HEK293 (cell line): Measurements from ENCODE around the gene ANKRD16.

Experiments
- BCL6B ChIP-seq: fragments of 450-650 bp; formaldehyde crosslinking; IDR thresholded peaks from 2 replicates; pipeline ENCODE4 v1.5.1; 2017; ENCODE audit warnings: missing biosample characterization, missing genetic modification characterization
- GLIS2 ChIP-seq: fragments of 450-650 bp; formaldehyde crosslinking; IDR thresholded peaks from 2 replicates; pipeline ENCODE4 v1.5.1; 2016; ENCODE audit warnings: missing biosample characterization, missing genetic modification characterization
- KLF17 ChIP-seq: fragments of 450-650 bp; formaldehyde crosslinking; IDR thresholded peaks from 2 replicates; pipeline ENCODE4 v1.5.1; 2016; ENCODE audit warnings: missing biosample characterization, missing genetic modification characterization
- PATZ1 ChIP-seq: fragments of 450-650 bp; formaldehyde crosslinking; IDR thresholded peaks from 2 replicates; pipeline ENCODE4 v1.5.1; 2016; ENCODE audit warnings: missing biosample characterization, missing genetic modification characterization
- RBAK ChIP-seq: fragments of 450-650 bp; formaldehyde crosslinking; IDR thresholded peaks from 2 replicates; pipeline ENCODE4 v1.5.1; 2016; ENCODE audit warnings: missing biosample characterization, missing genetic modification characterization
- REPIN1 ChIP-seq: fragments of 450-650 bp; formaldehyde crosslinking; IDR thresholded peaks from 2 replicates; pipeline ENCODE4 v1.5.1; 2017; ENCODE audit warnings: missing biosample characterization, missing genetic modification characterization, low read depth
- SP2 ChIP-seq: fragments of 450-650 bp; formaldehyde crosslinking; IDR thresholded peaks from 2 replicates; pipeline ENCODE4 v1.5.1; 2016; ENCODE audit warnings: missing biosample characterization, missing genetic modification characterization
- TRIM28 ChIP-seq: IDR thresholded peaks from 2 replicates; pipeline ENCODE4 v1.6.1; 2011; ENCODE audit warnings: low read length, control low read depth, borderline replicate concordance
- ZBTB11 ChIP-seq: fragments of 450-650 bp; formaldehyde crosslinking; conservative IDR thresholded peaks from 2 replicates; pipeline ENCODE4 v1.5.1; 2016; ENCODE audit warnings: low read depth, missing biosample characterization, missing genetic modification characterization
- ZBTB48 ChIP-seq: fragments of 450-650 bp; formaldehyde crosslinking; IDR thresholded peaks from 2 replicates; pipeline ENCODE4 v1.5.1; 2016; ENCODE audit warnings: missing biosample characterization, missing genetic modification characterization
- ZBTB8A ChIP-seq: fragments of 450-650 bp; formaldehyde crosslinking; IDR thresholded peaks from 2 replicates; pipeline ENCODE4 v1.5.1; 2016; ENCODE audit warnings: missing biosample characterization, missing genetic modification characterization
- ZIC2 ChIP-seq: fragments of 450-650 bp; formaldehyde crosslinking; IDR thresholded peaks from 2 replicates; pipeline ENCODE4 v1.5.1; 2016; ENCODE audit warnings: missing biosample characterization, missing genetic modification characterization
- ZNF121 ChIP-seq: fragments of 450-650 bp; formaldehyde crosslinking; IDR thresholded peaks from 2 replicates; pipeline ENCODE4 v1.5.1; 2016; ENCODE audit warnings: missing biosample characterization, missing genetic modification characterization
- ZNF174 ChIP-seq: fragments of 450-650 bp; formaldehyde crosslinking; IDR thresholded peaks from 2 replicates; pipeline ENCODE4 v1.5.0; 2017; ENCODE audit warnings: missing biosample characterization, mild to moderate bottlenecking, missing genetic modification characterization
- ZNF23 ChIP-seq: fragments of 450-650 bp; formaldehyde crosslinking; IDR thresholded peaks from 2 replicates; pipeline ENCODE4 v1.5.1; 2016; ENCODE audit warnings: missing biosample characterization, missing genetic modification characterization, borderline replicate concordance
- ZNF341 ChIP-seq: fragments of 450-650 bp; formaldehyde crosslinking; IDR thresholded peaks from 2 replicates; pipeline ENCODE4; 2016; ENCODE audit warnings: low read depth, missing biosample characterization, missing genetic modification characterization
- ZNF48 ChIP-seq: fragments of 450-650 bp; formaldehyde crosslinking; IDR thresholded peaks from 2 replicates; pipeline ENCODE4 v1.5.1; 2016; ENCODE audit warnings: missing biosample characterization, missing genetic modification characterization
- ZNF530 ChIP-seq: fragments of 450-650 bp; formaldehyde crosslinking; IDR thresholded peaks from 2 replicates; pipeline ENCODE4 v1.5.1; 2016; ENCODE audit warnings: low read depth, missing biosample characterization, missing genetic modification characterization
- ZNF555 ChIP-seq: fragments of 450-650 bp; formaldehyde crosslinking; conservative IDR thresholded peaks from 2 replicates; pipeline ENCODE4 v1.5.1; 2017; ENCODE audit warnings: missing biosample characterization, mild to moderate bottlenecking, missing genetic modification characterization, inconsistent platforms
- ZNF610 ChIP-seq: fragments of 450-650 bp; formaldehyde crosslinking; IDR thresholded peaks from 2 replicates; pipeline ENCODE4 v1.5.1; 2016; ENCODE audit warnings: missing biosample characterization, missing genetic modification characterization, borderline replicate concordance
- ZNF658 ChIP-seq: fragments of 450-650 bp; formaldehyde crosslinking; IDR thresholded peaks from 2 replicates; pipeline ENCODE4; 2016; ENCODE audit warnings: missing biosample characterization, missing genetic modification characterization
- ZNF660 ChIP-seq: fragments of 450-650 bp; IDR thresholded peaks from 2 replicates; pipeline ENCODE4 v1.5.1; 2018; ENCODE audit warnings: missing biosample characterization, mild to moderate bottlenecking, missing genetic modification characterization
- ZNF76 ChIP-seq: fragments of 450-650 bp; formaldehyde crosslinking; IDR thresholded peaks from 2 replicates; pipeline ENCODE4; 2016; ENCODE audit warnings: low read depth, missing biosample characterization, missing genetic modification characterization, borderline replicate concordance
- ZNF830 ChIP-seq: fragments of 450-650 bp; IDR thresholded peaks from 2 replicates; pipeline ENCODE4 v1.5.0; 2018; ENCODE audit warnings: missing biosample characterization, missing genetic modification characterization, low read depth, mild to moderate bottlenecking, moderate library complexity
- ZNF843 ChIP-seq: fragments of 450-650 bp; formaldehyde crosslinking; IDR thresholded peaks from 2 replicates; pipeline ENCODE4 v1.5.1; 2016; ENCODE audit warnings: missing biosample characterization, missing genetic modification characterization
- ZSCAN16 ChIP-seq: fragments of 450-650 bp; formaldehyde crosslinking; IDR thresholded peaks from 2 replicates; pipeline ENCODE4 v1.5.1; 2016; ENCODE audit warnings: missing biosample characterization, missing genetic modification characterization
- ZSCAN30 ChIP-seq: fragments of 450-650 bp; IDR thresholded peaks from 2 replicates; pipeline ENCODE4 v1.5.1; 2018; ENCODE audit warnings: missing biosample characterization, mild to moderate bottlenecking, missing genetic modification characterization, moderate library complexity
- ZSCAN5A ChIP-seq: fragments of 450-650 bp; formaldehyde crosslinking; IDR thresholded peaks from 2 replicates; pipeline ENCODE4 v1.5.1; 2016; ENCODE audit warnings: missing biosample characterization, missing genetic modification characterization
- TF ChIP-seq, protein P1 (sequence below): fragments of 450-650 bp; formaldehyde crosslinking; IDR thresholded peaks from 2 replicates; pipeline ENCODE4 v1.5.1; 2017; ENCODE audit warnings: missing biosample characterization, mild to moderate bottlenecking, missing genetic modification characterization, moderate library complexity

ANKRD16 gene

GRCh38 chr10:5888843-5889623 lies 660 bp downstream of the ANKRD16 start (continued):
- peak; percentile 11; the same call in 1 of the 2 replicates for TF ChIP-seq KLF17
- no peak for TF ChIP-seq ZNF843 (tag by site-specific recombination)
- TF ChIP-seq ZNF530 (tag by site-specific recombination) = no peak
- no peak for TF ChIP-seq ZNF830 (tag by site-specific recombination)
- no peak for TF ChIP-seq ZNF658 (tag by site-specific recombination)
- TF ChIP-seq ZBTB11 (tag by site-specific recombination) = peak; percentile 38; the same call in 1 of the 2 replicates
- peak; percentile 88 for TF ChIP-seq ZNF341 (tag by site-specific recombination)
- no peak for TF ChIP-seq ZNF121 (tag by site-specific recombination)
- TF ChIP-seq, protein P1, sequence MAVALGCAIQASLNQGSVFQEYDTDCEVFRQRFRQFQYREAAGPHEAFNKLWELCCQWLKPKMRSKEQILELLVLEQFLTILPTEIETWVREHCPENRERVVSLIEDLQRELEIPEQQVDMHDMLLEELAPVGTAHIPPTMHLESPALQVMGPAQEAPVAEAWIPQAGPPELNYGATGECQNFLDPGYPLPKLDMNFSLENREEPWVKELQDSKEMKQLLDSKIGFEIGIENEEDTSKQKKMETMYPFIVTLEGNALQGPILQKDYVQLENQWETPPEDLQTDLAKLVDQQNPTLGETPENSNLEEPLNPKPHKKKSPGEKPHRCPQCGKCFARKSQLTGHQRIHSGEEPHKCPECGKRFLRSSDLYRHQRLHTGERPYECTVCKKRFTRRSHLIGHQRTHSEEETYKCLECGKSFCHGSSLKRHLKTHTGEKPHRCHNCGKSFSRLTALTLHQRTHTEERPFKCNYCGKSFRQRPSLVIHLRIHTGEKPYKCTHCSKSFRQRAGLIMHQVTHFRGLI = no peak
- no peak for TF ChIP-seq SP2 (tag by site-specific recombination)
- no peak for TF ChIP-seq TRIM28
- no peak for TF ChIP-seq BCL6B (tag by site-specific recombination)
- no peak for TF ChIP-seq ZSCAN16 (tag by site-specific recombination)
- no peak for TF ChIP-seq ZNF48
- peak; percentile 20; the same call in 1 of the 2 replicates for TF ChIP-seq PATZ1 (tag by site-specific recombination)
- TF ChIP-seq ZIC2 (tag by site-specific recombination) = peak; percentile 97
- no peak for TF ChIP-seq ZBTB8A (tag by site-specific recombination)
- TF ChIP-seq ZNF174 (tag by site-specific recombination) = no peak
- TF ChIP-seq ZNF660 (tag by site-specific recombination) = 0 out of 2 replicates have a peak, but pooled peaks have one; percentile 32
- peak; percentile 68 for TF ChIP-seq GLIS2 (tag by site-specific recombination)
- 0 out of 2 replicates have a peak, but pooled peaks have one; percentile 34 for TF ChIP-seq ZSCAN30
- no peak for TF ChIP-seq ZNF610 (tag by site-specific recombination)
- no peak for TF ChIP-seq ZSCAN5A (tag by site-specific recombination)
- TF ChIP-seq ZNF76 (tag by site-specific recombination) = 0 out of 2 replicates have a peak, but pooled peaks have one; percentile 19
- TF ChIP-seq ZNF23 (tag by site-specific recombination) = no peak
- TF ChIP-seq ZNF555 (tag by site-specific recombination) = no peak
- TF ChIP-seq RBAK = no peak
- 0 out of 2 replicates have a peak, but pooled peaks have one; percentile 57 for TF ChIP-seq ZBTB48 (tag by site-specific recombination)
- no peak for TF ChIP-seq REPIN1 (tag by site-specific recombination)
